ENCODE measurements around the gene PLG.
A peak's percentile ranks its signal among the peaks of the same experiment; 100 is the strongest.
"Not testable (repeated sequence)": the region's sequence is repeated elsewhere in the genome, so short reads cannot be mapped to it uniquely, and the experiment has no call there.

PLG gene

DNA sequence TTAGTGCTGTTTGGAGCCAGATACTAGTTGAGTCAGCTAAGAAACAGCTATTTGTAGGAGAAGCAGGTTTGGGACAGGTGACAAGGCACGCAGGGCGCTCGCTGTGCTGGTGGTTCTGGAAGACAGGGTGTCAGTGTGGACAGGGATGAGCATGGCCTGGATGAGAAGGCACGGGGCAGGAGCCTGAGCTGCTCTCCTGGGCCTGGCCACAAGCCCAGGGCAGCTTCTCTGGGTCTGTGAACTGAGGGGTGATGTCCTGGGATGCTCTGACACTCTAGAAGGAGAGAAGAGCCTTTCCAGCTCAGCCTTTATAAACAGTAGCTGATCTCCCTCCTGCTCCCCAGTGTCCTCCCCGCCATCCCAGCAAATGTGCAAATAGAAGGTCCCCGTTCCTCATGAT lies 37.9 kb downstream of the PLG start:
- Histone ChIP-seq H2AFZ (ENCODE audit: low read depth, low read length, severe bottlenecking) (no peak overlapping the region), H3K9me2 (replicated peaks; ENCODE audit: insufficient read depth, low read length) (no peaks in the 10 kb centered on the region), H3K27ac (ENCODE audit: low read depth, low read length) (no peak overlapping the region; the same call in 1 of the 2 replicates), H4K20me1 (ENCODE audit: low read depth, low read length) (no peaks in the 10 kb centered on the region), H3K27me3 (ENCODE audit: low read length) (no peaks in the 10 kb centered on the region), H3K36me3 (ENCODE audit: low read length) (peaks cover 4% of the 10 kb centered on the region; the same call in 1 of the 2 replicates), H3F3A (ENCODE audit: insufficient read depth) (peaks cover 20% of the 10 kb centered on the region), H3K79me2 (ENCODE audit: insufficient read depth, low read length) (no peaks in the 10 kb centered on the region), H3K4me2 (ENCODE audit: low read depth, low read length, poor library complexity, severe bottlenecking) (peak overlapping the region; percentile 42), H3K9ac (ENCODE audit: low read length) (0 out of 2 replicates have a peak overlapping the region, but pooled peaks have one; percentile 5), H3K4me3 (ENCODE audit: insufficient read depth, low read length, poor library complexity, severe bottlenecking) (no peak overlapping the region), H3K9me3 (ENCODE audit: insufficient read depth, low read length) (no peaks in the 10 kb centered on the region)
- TF ChIP-seq, protein P1, sequence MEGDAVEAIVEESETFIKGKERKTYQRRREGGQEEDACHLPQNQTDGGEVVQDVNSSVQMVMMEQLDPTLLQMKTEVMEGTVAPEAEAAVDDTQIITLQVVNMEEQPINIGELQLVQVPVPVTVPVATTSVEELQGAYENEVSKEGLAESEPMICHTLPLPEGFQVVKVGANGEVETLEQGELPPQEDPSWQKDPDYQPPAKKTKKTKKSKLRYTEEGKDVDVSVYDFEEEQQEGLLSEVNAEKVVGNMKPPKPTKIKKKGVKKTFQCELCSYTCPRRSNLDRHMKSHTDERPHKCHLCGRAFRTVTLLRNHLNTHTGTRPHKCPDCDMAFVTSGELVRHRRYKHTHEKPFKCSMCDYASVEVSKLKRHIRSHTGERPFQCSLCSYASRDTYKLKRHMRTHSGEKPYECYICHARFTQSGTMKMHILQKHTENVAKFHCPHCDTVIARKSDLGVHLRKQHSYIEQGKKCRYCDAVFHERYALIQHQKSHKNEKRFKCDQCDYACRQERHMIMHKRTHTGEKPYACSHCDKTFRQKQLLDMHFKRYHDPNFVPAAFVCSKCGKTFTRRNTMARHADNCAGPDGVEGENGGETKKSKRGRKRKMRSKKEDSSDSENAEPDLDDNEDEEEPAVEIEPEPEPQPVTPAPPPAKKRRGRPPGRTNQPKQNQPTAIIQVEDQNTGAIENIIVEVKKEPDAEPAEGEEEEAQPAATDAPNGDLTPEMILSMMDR (IDR thresholded peaks at IDR 0.05; ENCODE audit: insufficient read depth, low read length, poor library complexity, severe bottlenecking) = no peak
- no peak for TF ChIP-seq EZH2phosphoT487 (conservative IDR thresholded peaks at IDR 0.05; ENCODE audit: low read length)

DNA sequence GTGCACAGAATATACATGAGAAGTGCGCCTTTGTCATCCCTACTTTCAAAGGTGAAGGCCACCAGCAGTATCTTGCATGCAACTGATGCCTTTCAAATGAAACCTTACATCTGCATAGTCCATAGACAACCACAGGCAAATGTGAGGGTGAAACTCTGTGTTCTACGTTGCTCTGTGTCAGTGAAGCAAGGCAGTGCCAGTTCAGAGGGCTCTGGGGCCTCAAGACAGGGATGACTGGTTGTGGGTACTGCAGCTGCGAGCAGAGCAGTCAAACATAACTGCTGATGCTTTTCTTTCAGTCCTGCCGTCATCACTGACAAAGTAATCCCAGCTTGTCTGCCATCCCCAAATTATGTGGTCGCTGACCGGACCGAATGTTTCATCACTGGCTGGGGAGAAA lies 39.0 kb downstream of the PLG start:
- peak overlapping the region; percentile 66 for H3K4me2 ChIP-seq (ENCODE audit: low read depth, low read length, poor library complexity, severe bottlenecking)
- H3K9me2 ChIP-seq (replicated peaks; ENCODE audit: insufficient read depth, low read length); H3K27me3 ChIP-seq (ENCODE audit: low read length); H3K79me2 ChIP-seq (ENCODE audit: insufficient read depth, low read length); H3K36me3 ChIP-seq (ENCODE audit: low read length); H3K9me3 ChIP-seq (ENCODE audit: insufficient read depth, low read length); H4K20me1 ChIP-seq (ENCODE audit: low read depth, low read length); H2AFZ ChIP-seq (ENCODE audit: low read depth, low read length, severe bottlenecking): not testable (repeated sequence)
- 0 out of 2 replicates have a peak overlapping the region, but pooled peaks have one; percentile 5 for H3K9ac ChIP-seq (ENCODE audit: low read length)
- peak overlapping the region; percentile 4 for H3K4me3 ChIP-seq (ENCODE audit: insufficient read depth, low read length, poor library complexity, severe bottlenecking)
- peaks cover 20% of the 10 kb centered on the region for H3F3A ChIP-seq (ENCODE audit: insufficient read depth)
- peak overlapping the region; percentile 92 for H3K27ac ChIP-seq (ENCODE audit: low read depth, low read length)

DNA sequence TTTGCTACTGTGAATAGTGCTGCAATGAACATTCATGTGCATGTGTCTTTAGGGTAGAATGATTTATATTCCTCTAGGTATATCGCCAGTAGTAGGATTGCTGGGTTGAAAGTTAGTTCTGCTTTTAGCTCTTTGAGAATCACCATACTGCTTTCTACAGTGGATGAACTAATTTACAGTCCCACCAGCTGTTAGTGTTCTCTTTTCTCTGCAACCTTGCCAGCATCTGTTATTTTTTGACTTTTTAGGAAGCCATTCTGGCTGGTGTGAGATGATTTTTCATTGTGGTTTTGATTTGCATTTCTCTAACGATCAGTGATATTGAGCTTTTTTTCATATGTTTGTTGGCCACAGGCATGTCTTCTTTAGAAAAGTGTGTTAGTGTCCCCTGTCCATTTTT lies 40.0 kb downstream of the PLG start:
- Histone ChIP-seq H3K36me3 (ENCODE audit: low read length) (peaks cover 10% of the 10 kb centered on the region; the same call in 1 of the 2 replicates), H3K9me2 (replicated peaks; ENCODE audit: insufficient read depth, low read length) (no peaks in the 10 kb centered on the region), H3F3A (ENCODE audit: insufficient read depth) (peaks cover 20% of the 10 kb centered on the region), H4K20me1 (ENCODE audit: low read depth, low read length) (no peaks in the 10 kb centered on the region), H2AFZ (ENCODE audit: low read depth, low read length, severe bottlenecking) (no peak overlapping the region), H3K79me2 (ENCODE audit: insufficient read depth, low read length) (no peaks in the 10 kb centered on the region), H3K4me2 (ENCODE audit: low read depth, low read length, poor library complexity, severe bottlenecking) (peak overlapping the region; percentile 66), H3K27ac (ENCODE audit: low read depth, low read length) (peak overlapping the region; percentile 92), H3K9ac (ENCODE audit: low read length) (peak overlapping the region; percentile 15; the same call in 1 of the 2 replicates), H3K27me3 (ENCODE audit: low read length) (no peaks in the 10 kb centered on the region), H3K9me3 (ENCODE audit: insufficient read depth, low read length) (peaks cover 8% of the 10 kb centered on the region), H3K4me3 (ENCODE audit: insufficient read depth, low read length, poor library complexity, severe bottlenecking) (no peak overlapping the region)
- TF ChIP-seq, protein P1 (IDR thresholded peaks at IDR 0.05; ENCODE audit: insufficient read depth, low read length, poor library complexity, severe bottlenecking) = no peak
- no peak for TF ChIP-seq EZH2phosphoT487 (conservative IDR thresholded peaks at IDR 0.05; ENCODE audit: low read length)

DNA sequence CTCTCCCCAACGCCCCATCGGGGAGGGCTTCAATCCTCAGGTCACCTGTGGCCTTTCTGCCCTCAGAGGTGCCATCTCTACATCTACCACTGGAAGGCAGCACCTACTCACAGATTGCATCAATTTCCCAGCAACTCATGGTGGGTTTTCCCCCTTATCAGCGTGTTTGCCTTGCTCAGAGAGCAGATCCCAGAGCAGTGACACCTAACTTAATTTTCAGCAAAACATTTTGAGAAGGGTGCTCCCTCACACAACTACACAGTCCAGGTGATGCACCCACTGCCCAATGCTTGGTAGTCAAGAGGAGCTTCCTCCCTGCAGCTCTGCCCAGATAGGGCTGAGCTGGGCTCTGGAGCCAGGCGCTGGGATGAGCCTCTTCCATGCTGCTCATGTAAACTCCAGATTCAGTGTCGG lies 48.2 kb downstream of the PLG start:
- H3K27ac ChIP-seq (ENCODE audit: low read depth, low read length) = no peak overlapping the region
- no peaks in the 10 kb centered on the region for H3K79me2 ChIP-seq (ENCODE audit: insufficient read depth, low read length)
- no peak overlapping the region for H3K4me3 ChIP-seq (ENCODE audit: insufficient read depth, low read length, poor library complexity, severe bottlenecking)
- H3K36me3 ChIP-seq (ENCODE audit: low read length) = peaks cover 6% of the 10 kb centered on the region; the same call in 1 of the 2 replicates
- no peaks in the 10 kb centered on the region for H3K9me2 ChIP-seq (replicated peaks; ENCODE audit: insufficient read depth, low read length)
- H3K9ac ChIP-seq (ENCODE audit: low read length) = no peak overlapping the region
- no peak overlapping the region for H3K4me2 ChIP-seq (ENCODE audit: low read depth, low read length, poor library complexity, severe bottlenecking)
- no peaks in the 10 kb centered on the region for H3K27me3 ChIP-seq (ENCODE audit: low read length)
- no peaks in the 10 kb centered on the region for H4K20me1 ChIP-seq (ENCODE audit: low read depth, low read length)
- TF ChIP-seq EZH2phosphoT487 (conservative IDR thresholded peaks at IDR 0.05; ENCODE audit: low read length) = no peak
- TF ChIP-seq, protein P1 (IDR thresholded peaks at IDR 0.05; ENCODE audit: insufficient read depth, low read length, poor library complexity, severe bottlenecking) = peak; percentile 53
- no peaks in the 10 kb centered on the region for H3F3A ChIP-seq (ENCODE audit: insufficient read depth)
- H2AFZ ChIP-seq (ENCODE audit: low read depth, low read length, severe bottlenecking) = no peak overlapping the region
- peaks cover 8% of the 10 kb centered on the region for H3K9me3 ChIP-seq (ENCODE audit: insufficient read depth, low read length)

DNA sequence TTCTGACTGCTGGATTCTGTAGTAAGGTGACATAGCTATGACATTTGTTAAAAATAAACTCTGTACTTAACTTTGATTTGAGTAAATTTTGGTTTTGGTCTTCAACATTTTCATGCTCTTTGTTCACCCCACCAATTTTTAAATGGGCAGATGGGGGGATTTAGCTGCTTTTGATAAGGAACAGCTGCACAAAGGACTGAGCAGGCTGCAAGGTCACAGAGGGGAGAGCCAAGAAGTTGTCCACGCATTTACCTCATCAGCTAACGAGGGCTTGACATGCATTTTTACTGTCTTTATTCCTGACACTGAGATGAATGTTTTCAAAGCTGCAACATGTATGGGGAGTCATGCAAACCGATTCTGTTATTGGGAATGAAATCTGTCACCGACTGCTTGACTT lies 51.2 kb downstream of the PLG start:
- H4K20me1 ChIP-seq (ENCODE audit: low read depth, low read length); H3K9me2 ChIP-seq (replicated peaks; ENCODE audit: insufficient read depth, low read length); H3K27me3 ChIP-seq (ENCODE audit: low read length); H3K4me2 ChIP-seq (ENCODE audit: low read depth, low read length, poor library complexity, severe bottlenecking); H3F3A ChIP-seq (ENCODE audit: insufficient read depth); H2AFZ ChIP-seq (ENCODE audit: low read depth, low read length, severe bottlenecking); H3K27ac ChIP-seq (ENCODE audit: low read depth, low read length); H3K79me2 ChIP-seq (ENCODE audit: insufficient read depth, low read length); H3K4me3 ChIP-seq (ENCODE audit: insufficient read depth, low read length, poor library complexity, severe bottlenecking); H3K36me3 ChIP-seq (ENCODE audit: low read length); H3K9me3 ChIP-seq (ENCODE audit: insufficient read depth, low read length); H3K9ac ChIP-seq (ENCODE audit: low read length): not testable (repeated sequence)
